H9 (cell line): ENCODE results near the gene CPA3. TPM values are rescaled to one million over a fixed set of nuclear protein-coding genes. Genes with fewer than 3 reads are reported as not detected.

Experiments
- DNase-seq: peaks from one replicate; pipeline ENCODE4 v3.0.0-alpha.2; 2017
- H2AFZ ChIP-seq: one replicate; pipeline ENCODE4 v1.6.1; 2013; ENCODE audit warnings: mild to moderate bottlenecking, low read length, control low read depth, moderate library complexity
- H2AK5ac ChIP-seq: 2 replicates; pipeline ENCODE4 v1.6.1; 2013; ENCODE audit warnings: low read length, control low read depth, mixed read lengths; ENCODE audit not compliant: insufficient read length
- H2BK120ac ChIP-seq: one replicate; pipeline ENCODE4 v1.6.1; 2013; ENCODE audit warnings: low read depth, mild to moderate bottlenecking, low read length, control low read depth, inconsistent platforms; ENCODE audit not compliant: poor library complexity, severe bottlenecking
- H2BK12ac ChIP-seq: 2 replicates; pipeline ENCODE4 v1.6.1; 2013; ENCODE audit warnings: low read length, control low read depth, mixed read lengths, low read depth; ENCODE audit not compliant: insufficient read length
- H2BK15ac ChIP-seq: 2 replicates; pipeline ENCODE4 v1.6.1; 2013; ENCODE audit warnings: low read depth, low read length, control low read depth
- H2BK20ac ChIP-seq: one replicate; pipeline ENCODE4 v1.6.1; 2013; ENCODE audit warnings: low read depth, mild to moderate bottlenecking, low read length, control low read depth, inconsistent platforms; ENCODE audit not compliant: poor library complexity, severe bottlenecking
- H2BK5ac ChIP-seq: 2 replicates; pipeline ENCODE4 v1.6.1; 2013; ENCODE audit warnings: low read length, control low read depth, mixed read lengths; ENCODE audit not compliant: insufficient read length
- H3K14ac ChIP-seq: 2 replicates; pipeline ENCODE4 v1.6.1; 2013; ENCODE audit warnings: low read length, control low read depth; ENCODE audit not compliant: insufficient read depth
- H3K18ac ChIP-seq: 2 replicates; pipeline ENCODE4 v1.6.1; 2013; ENCODE audit warnings: low read depth, mild to moderate bottlenecking, mixed read lengths, low read length, control low read depth; ENCODE audit not compliant: insufficient read length
- H3K23ac ChIP-seq: 2 replicates; pipeline ENCODE4 v1.6.1; 2013; ENCODE audit warnings: low read length, control low read depth, mixed read lengths, low read depth; ENCODE audit not compliant: insufficient read length
- H3K23me2 ChIP-seq: 2 replicates; pipeline ENCODE4 v1.6.1; 2013; ENCODE audit warnings: low read depth, mild to moderate bottlenecking, mixed read lengths, low read length, control low read depth; ENCODE audit not compliant: insufficient read length, poor library complexity, severe bottlenecking
- H3K27ac ChIP-seq: 2 replicates; pipeline ENCODE4 v1.5.1; 2013; ENCODE audit warnings: low read length, control low read depth, mixed read lengths, low read depth; ENCODE audit not compliant: insufficient read length
- H3K27me3 ChIP-seq: 2 replicates; pipeline ENCODE4 v1.6.1; 2013; ENCODE audit warnings: low read length, control low read depth, inconsistent platforms; ENCODE audit not compliant: insufficient read depth
- H3K4ac ChIP-seq: 2 replicates; pipeline ENCODE4 v1.6.1; 2013; ENCODE audit warnings: low read depth, mild to moderate bottlenecking, control low read depth, inconsistent platforms, low read length, moderate library complexity
- H3K4me1 ChIP-seq: 2 replicates; pipeline ENCODE4 v1.6.1; 2013; ENCODE audit warnings: low read length, control low read depth, inconsistent platforms; ENCODE audit not compliant: insufficient read depth
- H3K4me2 ChIP-seq: 2 replicates; pipeline ENCODE4 v1.6.1; 2013; ENCODE audit warnings: low read length, control low read depth, mixed read lengths; ENCODE audit not compliant: insufficient read length, insufficient read depth
- H3K56ac ChIP-seq: 2 replicates; pipeline ENCODE4 v1.6.1; 2013; ENCODE audit warnings: low read depth, mild to moderate bottlenecking, mixed read lengths, low read length, control low read depth; ENCODE audit not compliant: insufficient read length
- H3K79me1 ChIP-seq: 2 replicates; pipeline ENCODE4 v1.6.1; 2013; ENCODE audit warnings: low read depth, mild to moderate bottlenecking, moderate library complexity, low read length, control low read depth, inconsistent platforms; ENCODE audit not compliant: insufficient read depth, poor library complexity, severe bottlenecking
- H3K79me2 ChIP-seq: 2 replicates; pipeline ENCODE4 v1.6.1; 2013; ENCODE audit warnings: low read length, control low read depth, inconsistent platforms; ENCODE audit not compliant: insufficient read depth
- H3K9ac ChIP-seq: 2 replicates; pipeline ENCODE4 v1.6.1; 2013; ENCODE audit warnings: low read length, control low read depth, mixed read lengths; ENCODE audit not compliant: insufficient read length; ENCODE audit errors: extremely low read depth
- H3K9me3 ChIP-seq: one replicate; pipeline ENCODE4 v1.6.1; 2013; ENCODE audit warnings: low read depth, low read length, inconsistent platforms; ENCODE audit not compliant: control insufficient read depth
- H3T11ph ChIP-seq: one replicate; pipeline ENCODE4 v1.6.1; 2013; ENCODE audit warnings: mild to moderate bottlenecking, low read length, control low read depth, inconsistent platforms
- H4K20me1 ChIP-seq: one replicate; pipeline ENCODE4 v1.6.1; 2013; ENCODE audit not compliant: control insufficient read depth, insufficient read length, insufficient read depth
- H4K5ac ChIP-seq: 2 replicates; pipeline ENCODE4 v1.6.1; 2013; ENCODE audit warnings: low read depth, mild to moderate bottlenecking, mixed read lengths, low read length, control low read depth; ENCODE audit not compliant: insufficient read length
- H4K8ac ChIP-seq: replicated peaks from 2 replicates; pipeline ENCODE4 v1.6.1; 2013; ENCODE audit warnings: low read length, control low read depth, mixed read lengths, low read depth; ENCODE audit not compliant: insufficient read length
- H4K91ac ChIP-seq: 2 replicates; pipeline ENCODE4 v1.6.1; 2013; ENCODE audit warnings: low read depth, mild to moderate bottlenecking, moderate library complexity, mixed read lengths, low read length, control low read depth; ENCODE audit not compliant: insufficient read length
- H3K27ac Mint-ChIP-seq, 3 experiments: 2 replicates in 2 of 3; 3 replicates in 1 of 3; pipeline ENCODE4 v1.8.0; 2020 to 2021; ENCODE audit warnings: mixed read lengths in 3 of 3, mild to moderate bottlenecking in 1 of 3, moderate library complexity in 1 of 3
- H3K27me3 Mint-ChIP-seq: 2 replicates; pipeline ENCODE4 v1.8.0; 2021; ENCODE audit warnings: low read depth, mild to moderate bottlenecking, moderate library complexity, mixed read lengths
- H3K36me3 Mint-ChIP-seq, 3 experiments: 2 replicates in 2 of 3; 3 replicates in 1 of 3; pipeline ENCODE4 v1.8.0; 2020 to 2021; ENCODE audit warnings: low read depth in 3 of 3, mixed read lengths in 3 of 3; ENCODE audit not compliant: insufficient read depth in 1 of 3
- H3K4me1 Mint-ChIP-seq, 2 experiments: 2 replicates each; pipeline ENCODE4 v1.8.0; 2020; ENCODE audit warnings: mixed read lengths in 2 of 2
- H3K4me3 Mint-ChIP-seq, 2 experiments: 2 replicates in 1 of 2; 3 replicates in 1 of 2; pipeline ENCODE4 v1.8.0; 2020 to 2021; ENCODE audit warnings: mild to moderate bottlenecking in 2 of 2, mixed read lengths in 2 of 2, moderate library complexity in 1 of 2
- H3K9me3 Mint-ChIP-seq, 2 experiments: 2 replicates in 1 of 2; 3 replicates in 1 of 2; pipeline ENCODE4 v1.8.0; 2020; ENCODE audit warnings: mild to moderate bottlenecking in 2 of 2, mixed read lengths in 2 of 2, moderate library complexity in 1 of 2
- CTCF ChIP-seq: fragments of 200-600 bp; sonication (generic); conservative IDR thresholded peaks from 3 replicates; pipeline ENCODE4 v1.8.0; 2021; ENCODE audit warnings: antibody characterized with exemption, mild to moderate bottlenecking
- WGBS: extraction: QIAGEN DNeasy Blood & Tissue Kit; methylation state at CpG from one replicate; pipeline ENCODE4 v1.1.7; 2013; ENCODE audit warnings: missing lambda C conversion rate, low lambda C conversion rate, mixed read lengths; ENCODE audit not compliant: insufficient read length; ENCODE audit errors: extremely low coverage; 5-methylcytosine and 5-hydroxymethylcytosine counted together
- total RNA-seq: library from RNA; stranded (reverse); gene quantifications from 2 replicates; pipeline ENCODE4 v1.2.1, GENCODE V29; 2021

CPA3 gene
- total RNA-seq, 1 experiment from 2014 or later, result not detected

- no peak overlapping the region for H3K27ac Mint-ChIP-seq
Measured at GRCh38 chr3:148881286-148881685, 16.2 kb downstream of the CPA3 start.

More at GRCh38 chr3:148881286-148881685, 16.2 kb downstream of the CPA3 start:
- H3K9ac ChIP-seq, result no peak overlapping the region
- no peak overlapping the region for H2BK15ac ChIP-seq
- H3K18ac ChIP-seq, result no peak overlapping the region
- no CpG with 5 or more reads among the region's 2 CpGs for WGBS
- H3K27me3 ChIP-seq, result no peaks in the 10 kb centered on the region
- H2AK5ac ChIP-seq, result no peak overlapping the region
- no peaks in the 10 kb centered on the region for H3K36me3 Mint-ChIP-seq
- H2BK120ac ChIP-seq, result no peak overlapping the region
- no peak overlapping the region for H3K23ac ChIP-seq
- H3K9me3 ChIP-seq, result no peaks in the 10 kb centered on the region
- no peak overlapping the region for H3K27ac ChIP-seq
- H4K91ac ChIP-seq, result no peak overlapping the region
- no peaks in the 10 kb centered on the region for H3K4me1 Mint-ChIP-seq
- no peaks in the 10 kb centered on the region for H3K79me2 ChIP-seq
- no peak overlapping the region for H3T11ph ChIP-seq
- no peak overlapping the region for H2AFZ ChIP-seq
- H2BK5ac ChIP-seq, result no peak overlapping the region
- no peaks in the 10 kb centered on the region for H3K79me1 ChIP-seq
- H4K8ac ChIP-seq, result no peak overlapping the region
- H4K5ac ChIP-seq, result no peak overlapping the region
- no peak overlapping the region for H2BK12ac ChIP-seq
- no peaks in the 10 kb centered on the region for H3K4me1 ChIP-seq
- no peak overlapping the region for H3K4ac ChIP-seq
- no peak overlapping the region for H2BK20ac ChIP-seq
- no peak for DNase-seq
- H3K4me3 Mint-ChIP-seq, result no peak overlapping the region
- no peaks in the 10 kb centered on the region for H3K27me3 Mint-ChIP-seq
- no peak overlapping the region for H3K14ac ChIP-seq
- no peak overlapping the region for H3K4me2 ChIP-seq
- H3K23me2 ChIP-seq, result no peaks in the 10 kb centered on the region
- TF ChIP-seq CTCF, result no peak
- H4K20me1 ChIP-seq, result no peaks in the 10 kb centered on the region
- no peaks in the 10 kb centered on the region for H3K9me3 Mint-ChIP-seq
- H3K56ac ChIP-seq, result no peak overlapping the region
